Activated naive CD4-positive, alpha-beta T cell treated with anti-CD3 and anti-CD28 coated beads for 36 hours (primary cell): Measurements from ENCODE around the gene AQP1. TPM values are rescaled to one million over a fixed set of nuclear protein-coding genes. Genes with fewer than 3 reads are reported as not detected.

Experiments used
- total RNA-seq, 2 experiments: library from RNA; stranded (reverse); gene quantifications; one replicate each; pipeline ENCODE4 v1.2.3, GENCODE V29; 2021

The AQP1 gene
- total RNA-seq, 2 experiments from 2014 or later, result 0.25 to 0.48 TPM

Other genes with a start within 250 kb of the AQP1 start
- not detected for gene CRHR2, start 229.4 kb upstream of the AQP1 start, total RNA-seq
- gene INMT, start 159.7 kb upstream of the AQP1 start, total RNA-seq, result under 1 TPM in 1 of 2 experiments, not detected in 1; 0.24 TPM
- gene MINDY4, start 140.4 kb upstream of the AQP1 start, total RNA-seq, result 1 to 10 TPM; 1.2 to 1.4 TPM
- gene GHRHR, start 52.1 kb downstream of the AQP1 start, total RNA-seq, result not detected
- not detected for gene ADCYAP1R1, start 140.5 kb downstream of the AQP1 start, total RNA-seq